Measurements from ENCODE around the gene INTS1. TPM values are rescaled to one million over a fixed set of nuclear protein-coding genes. Genes with fewer than 3 reads are reported as not detected.

INTS1 gene
- total RNA-seq, 1 experiment from 2014 or later, result 122 TPM

- POLR2A ChIA-PET, result no interaction called here
- Histone ChIP-seq H3K4me1 (peaks cover 4% of the 10 kb centered on the region; the same call in 1 of the 2 replicates), H3K9me3 (no peaks in the 10 kb centered on the region), H3K27me3 (replicated peaks; ENCODE audit: control insufficient read depth, insufficient read depth, low read length) (no peaks in the 10 kb centered on the region), H3K4me3 (ENCODE audit: low read depth, low read length) (no peak overlapping the region), H3K36me3 (ENCODE audit: control insufficient read depth, insufficient read depth, low read length) (no peaks in the 10 kb centered on the region)
- DNase-seq, result no peak
- Mint-ChIP-seq H3K4me3 (ENCODE audit: unreplicated experiment) (no peak overlapping the region), H3K36me3 (ENCODE audit: insufficient read depth, unreplicated experiment) (peaks cover 7% of the 10 kb centered on the region), H3K27ac (ENCODE audit: unreplicated experiment) (no peak overlapping the region), H3K27me3 (ENCODE audit: insufficient read depth, unreplicated experiment) (peaks cover 6% of the 10 kb centered on the region), H3K4me1 (ENCODE audit: low read depth, unreplicated experiment) (peaks cover 1% of the 10 kb centered on the region), H3K9me3 (ENCODE audit: unreplicated experiment) (no peaks in the 10 kb centered on the region)
- intact Hi-C loops (cut with micrococcal nuclease; ENCODE audit: unreplicated experiment), result no loop called here
- CTCF ChIA-PET, result no interaction called here
- TF ChIP-seq CTCF (IDR thresholded peaks at IDR 0.05; ENCODE audit: insufficient read depth in 1 of 2, low read depth in 1 of 2, low read length in 1 of 2, severe bottlenecking in 1 of 2, unreplicated experiment in 1 of 2), result no peak
- BruUV-seq (replicated peaks), result no TSS peak
These were observed 77.0 kb downstream of the INTS1 start for GRCh38 chr7:1427064-1427657.

- Mint-ChIP-seq H3K27me3 (ENCODE audit: insufficient read depth, unreplicated experiment) (peaks cover 6% of the 10 kb centered on the region), H3K36me3 (ENCODE audit: insufficient read depth, unreplicated experiment) (peaks cover 7% of the 10 kb centered on the region), H3K4me3 (ENCODE audit: unreplicated experiment) (no peak overlapping the region), H3K9me3 (ENCODE audit: unreplicated experiment) (no peaks in the 10 kb centered on the region), H3K4me1 (ENCODE audit: low read depth, unreplicated experiment) (no peaks in the 10 kb centered on the region), H3K27ac (ENCODE audit: unreplicated experiment) (no peak overlapping the region)
- no peak for DNase-seq
- Histone ChIP-seq H3K27me3 (replicated peaks; ENCODE audit: control insufficient read depth, insufficient read depth, low read length) (no peaks in the 10 kb centered on the region), H3K4me1 (no peaks in the 10 kb centered on the region), H3K4me3 (ENCODE audit: low read depth, low read length) (no peak overlapping the region), H3K36me3 (ENCODE audit: control insufficient read depth, insufficient read depth, low read length) (no peaks in the 10 kb centered on the region), H3K9me3 (no peaks in the 10 kb centered on the region)
- ChIA-PET POLR2A (no interaction called here), CTCF (no interaction called here)
- BruUV-seq (replicated peaks), result no TSS peak
- intact Hi-C loops (cut with micrococcal nuclease; ENCODE audit: unreplicated experiment), result no loop called here
- no peak for TF ChIP-seq CTCF (IDR thresholded peaks at IDR 0.05; ENCODE audit: insufficient read depth in 1 of 2, low read depth in 1 of 2, low read length in 1 of 2, severe bottlenecking in 1 of 2, unreplicated experiment in 1 of 2)
These were observed 77.7 kb downstream of the INTS1 start for GRCh38 chr7:1426474-1426873.

GRCh38 chr7:1425292-1426136 lies 78.7 kb downstream of the INTS1 start:
- POLR2A ChIA-PET, result no interaction called here
- Mint-ChIP-seq H3K27me3 (ENCODE audit: insufficient read depth, unreplicated experiment) (peaks cover 6% of the 10 kb centered on the region), H3K27ac (ENCODE audit: unreplicated experiment) (no peak overlapping the region), H3K36me3 (ENCODE audit: insufficient read depth, unreplicated experiment) (peaks cover 7% of the 10 kb centered on the region), H3K4me3 (ENCODE audit: unreplicated experiment) (no peak overlapping the region), H3K4me1 (ENCODE audit: low read depth, unreplicated experiment) (no peaks in the 10 kb centered on the region), H3K9me3 (ENCODE audit: unreplicated experiment) (no peaks in the 10 kb centered on the region)
- H3K9me3 ChIP-seq, result no peaks in the 10 kb centered on the region
- intact Hi-C loops (cut with micrococcal nuclease; ENCODE audit: unreplicated experiment), result no loop called here
- CTCF ChIA-PET, result interaction anchor here (0.6 kb wide), 1 partner anchor 238 kb away, joined by 6 read pairs; no protein-coding TSS in a partner anchor
- H3K4me3 ChIP-seq (ENCODE audit: low read depth, low read length), result no peak overlapping the region
- no peaks in the 10 kb centered on the region for H3K27me3 ChIP-seq (replicated peaks; ENCODE audit: control insufficient read depth, insufficient read depth, low read length)
- no peaks in the 10 kb centered on the region for H3K36me3 ChIP-seq (ENCODE audit: control insufficient read depth, insufficient read depth, low read length)
- no peak for TF ChIP-seq CTCF (IDR thresholded peaks at IDR 0.05; ENCODE audit: insufficient read depth in 1 of 2, low read depth in 1 of 2, low read length in 1 of 2, severe bottlenecking in 1 of 2, unreplicated experiment in 1 of 2)
- H3K4me1 ChIP-seq, result no peaks in the 10 kb centered on the region
- DNase-seq, result no peak
- BruUV-seq (replicated peaks), result no TSS peak
